HEK293 (cell line): ENCODE measurements around the gene GALNT9.

Experiments used
- CTCF ChIA-PET: fragments of 350-600 bp; formaldehyde crosslinking; extraction: SDS; loops from one replicate; lab custom pipeline; 2021; ENCODE audit warnings: antibody characterized with exemption; lab: Yijun Ruan, JAX
- POLR2A ChIA-PET: fragments of 300-600 bp; formaldehyde crosslinking; extraction: SDS; loops from one replicate; lab custom pipeline; 2020; ENCODE audit warnings: antibody characterized with exemption, inconsistent platforms; lab: Yijun Ruan, JAX
- H3K27ac ChIP-seq: fragments of 200-500 bp; sonication (Bioruptor generic); 2 replicates; pipeline ENCODE4 v1.5.1; 2014; ENCODE audit warnings: low read depth, low read length, control low read depth, inconsistent platforms; ENCODE audit errors: extremely low read depth
- H3K36me3 ChIP-seq, 2 experiments: fragments of 200-500 bp in 1 of 2; sonication (Bioruptor generic) in 1 of 2; 1 replicate in 1 of 2; 2 replicates in 1 of 2; pipeline ENCODE4 v1.5.1; 2014 to 2017; ENCODE audit warnings: inconsistent platforms in 2 of 2, low read length in 2 of 2; ENCODE audit not compliant: control insufficient read depth in 2 of 2, insufficient read depth in 1 of 2
- H3K4me1 ChIP-seq: fragments of 200-500 bp; sonication (Bioruptor generic); 2 replicates; pipeline ENCODE4 v1.5.1; 2014; ENCODE audit warnings: mild to moderate bottlenecking, low read length, inconsistent platforms; ENCODE audit not compliant: control insufficient read depth, insufficient read depth
- H3K4me3 ChIP-seq: 2 replicates; pipeline ENCODE4 v1.5.1; 2011; ENCODE audit warnings: low read depth, mild to moderate bottlenecking, control low read depth, low read length, moderate library complexity
- H3K9me3 ChIP-seq: fragments of 200-500 bp; sonication (Bioruptor generic); 2 replicates; pipeline ENCODE4 v1.5.1; 2014; ENCODE audit warnings: low read depth, low read length, inconsistent platforms; ENCODE audit not compliant: control insufficient read depth, insufficient read depth
- GFI1B ChIP-seq: fragments of 450-650 bp; formaldehyde crosslinking; IDR thresholded peaks from 2 replicates; pipeline ENCODE4 v1.5.1; 2016; ENCODE audit warnings: missing biosample characterization, missing genetic modification characterization
- GLIS1 ChIP-seq: fragments of 450-650 bp; formaldehyde crosslinking; IDR thresholded peaks from 2 replicates; pipeline ENCODE4 v1.5.1; 2016; ENCODE audit warnings: missing biosample characterization, missing genetic modification characterization
- GLIS2 ChIP-seq: fragments of 450-650 bp; formaldehyde crosslinking; IDR thresholded peaks from 2 replicates; pipeline ENCODE4 v1.5.1; 2016; ENCODE audit warnings: missing biosample characterization, missing genetic modification characterization
- IKZF3 ChIP-seq: fragments of 450-650 bp; IDR thresholded peaks from 2 replicates; pipeline ENCODE4 v1.5.0; 2018; ENCODE audit warnings: missing biosample characterization, mild to moderate bottlenecking, missing genetic modification characterization, moderate library complexity
- KLF10 ChIP-seq: fragments of 450-650 bp; IDR thresholded peaks from 2 replicates; pipeline ENCODE4 v1.5.1; 2018; ENCODE audit warnings: missing biosample characterization, mild to moderate bottlenecking, missing genetic modification characterization
- MEIS1 ChIP-seq: sonication (generic); formaldehyde crosslinking; IDR thresholded peaks from 2 replicates; pipeline ENCODE4 v1.8.1; 2022; ENCODE audit warnings: missing genetic modification reagents, mild to moderate bottlenecking, borderline replicate concordance
- PRDM1 ChIP-seq: fragments of 450-650 bp; formaldehyde crosslinking; IDR thresholded peaks from 2 replicates; pipeline ENCODE4; 2016; ENCODE audit warnings: missing biosample characterization, missing genetic modification characterization
- REPIN1 ChIP-seq: fragments of 450-650 bp; formaldehyde crosslinking; IDR thresholded peaks from 2 replicates; pipeline ENCODE4 v1.5.1; 2017; ENCODE audit warnings: missing biosample characterization, missing genetic modification characterization, low read depth
- TRIM28 ChIP-seq: IDR thresholded peaks from 2 replicates; pipeline ENCODE4 v1.6.1; 2011; ENCODE audit warnings: low read length, control low read depth, borderline replicate concordance
- ZBTB1 ChIP-seq: fragments of 450-650 bp; formaldehyde crosslinking; IDR thresholded peaks from 2 replicates; pipeline ENCODE4 v1.5.1; 2016; ENCODE audit warnings: missing biosample characterization, missing genetic modification characterization
- ZFHX2 ChIP-seq: fragments of 450-650 bp; formaldehyde crosslinking; conservative IDR thresholded peaks from 2 replicates; pipeline ENCODE4 v1.5.1; 2016; ENCODE audit warnings: missing biosample characterization, missing genetic modification characterization
- ZFP69B ChIP-seq: fragments of 450-650 bp; formaldehyde crosslinking; IDR thresholded peaks from 2 replicates; pipeline ENCODE4 v1.5.1; 2016; ENCODE audit warnings: missing biosample characterization, missing genetic modification characterization
- ZNF10 ChIP-seq: fragments of 450-650 bp; formaldehyde crosslinking; IDR thresholded peaks from 2 replicates; pipeline ENCODE4 v1.5.1; 2017; ENCODE audit warnings: missing biosample characterization, missing genetic modification characterization
- ZNF146 ChIP-seq: fragments of 450-650 bp; formaldehyde crosslinking; IDR thresholded peaks from 2 replicates; pipeline ENCODE4 v1.5.1; 2016; ENCODE audit warnings: missing biosample characterization, missing genetic modification characterization
- ZNF174 ChIP-seq: fragments of 450-650 bp; formaldehyde crosslinking; IDR thresholded peaks from 2 replicates; pipeline ENCODE4 v1.5.0; 2017; ENCODE audit warnings: missing biosample characterization, mild to moderate bottlenecking, missing genetic modification characterization
- ZNF302 ChIP-seq: fragments of 450-650 bp; formaldehyde crosslinking; IDR thresholded peaks from 2 replicates; pipeline ENCODE4 v1.5.1; 2016; ENCODE audit warnings: missing biosample characterization, missing genetic modification characterization, low read depth
- ZNF335 ChIP-seq: fragments of 450-650 bp; formaldehyde crosslinking; conservative IDR thresholded peaks from 2 replicates; pipeline ENCODE4 v1.5.1; 2016; ENCODE audit warnings: missing biosample characterization, missing genetic modification characterization
- ZNF350 ChIP-seq: fragments of 450-650 bp; formaldehyde crosslinking; IDR thresholded peaks from 2 replicates; pipeline ENCODE4 v1.5.0; 2017; ENCODE audit warnings: missing biosample characterization, mild to moderate bottlenecking, missing genetic modification characterization
- ZNF366 ChIP-seq: fragments of 450-650 bp; formaldehyde crosslinking; conservative IDR thresholded peaks from 2 replicates; pipeline ENCODE4 v1.5.1; 2016; ENCODE audit warnings: missing biosample characterization, missing genetic modification characterization
- ZNF394 ChIP-seq: fragments of 450-650 bp; formaldehyde crosslinking; IDR thresholded peaks from 2 replicates; pipeline ENCODE4 v1.5.1; 2016; ENCODE audit warnings: missing biosample characterization, missing genetic modification characterization, mild to moderate bottlenecking, moderate library complexity, borderline replicate concordance
- ZNF501 ChIP-seq: fragments of 450-650 bp; formaldehyde crosslinking; IDR thresholded peaks from 2 replicates; pipeline ENCODE4 v1.5.1; 2016; ENCODE audit warnings: missing biosample characterization, missing genetic modification characterization
- ZNF521 ChIP-seq: fragments of 450-650 bp; formaldehyde crosslinking; IDR thresholded peaks from 2 replicates; pipeline ENCODE4 v1.5.1; 2017; ENCODE audit warnings: missing biosample characterization, mild to moderate bottlenecking, missing genetic modification characterization
- ZNF610 ChIP-seq: fragments of 450-650 bp; formaldehyde crosslinking; IDR thresholded peaks from 2 replicates; pipeline ENCODE4 v1.5.1; 2016; ENCODE audit warnings: missing biosample characterization, missing genetic modification characterization, borderline replicate concordance
- ZNF660 ChIP-seq: fragments of 450-650 bp; IDR thresholded peaks from 2 replicates; pipeline ENCODE4 v1.5.1; 2018; ENCODE audit warnings: missing biosample characterization, mild to moderate bottlenecking, missing genetic modification characterization
- ZNF677 ChIP-seq: fragments of 450-650 bp; IDR thresholded peaks from 2 replicates; pipeline ENCODE4 v1.5.0; 2018; ENCODE audit warnings: missing biosample characterization, mild to moderate bottlenecking, missing genetic modification characterization, moderate library complexity
- ZNF747 ChIP-seq: fragments of 450-650 bp; formaldehyde crosslinking; IDR thresholded peaks from 2 replicates; pipeline ENCODE4 v1.5.1; 2016; ENCODE audit warnings: missing biosample characterization, missing genetic modification characterization
- ZNF785 ChIP-seq: fragments of 450-650 bp; formaldehyde crosslinking; IDR thresholded peaks from 2 replicates; pipeline ENCODE4 v1.5.1; 2016; ENCODE audit warnings: missing biosample characterization, missing genetic modification characterization
- ZSCAN30 ChIP-seq: fragments of 450-650 bp; IDR thresholded peaks from 2 replicates; pipeline ENCODE4 v1.5.1; 2018; ENCODE audit warnings: missing biosample characterization, mild to moderate bottlenecking, missing genetic modification characterization, moderate library complexity
- TF ChIP-seq, protein P1 (sequence below): fragments of 450-650 bp; formaldehyde crosslinking; IDR thresholded peaks from 2 replicates; pipeline ENCODE4 v1.5.1; 2016; ENCODE audit warnings: missing biosample characterization, missing genetic modification characterization
- TF ChIP-seq, protein P2 (sequence below): fragments of 450-650 bp; formaldehyde crosslinking; IDR thresholded peaks from 2 replicates; pipeline ENCODE4 v1.5.1; 2017; ENCODE audit warnings: missing biosample characterization, missing genetic modification characterization
- TF ChIP-seq, protein P3 (sequence below): fragments of 450-650 bp; formaldehyde crosslinking; IDR thresholded peaks from 2 replicates; pipeline ENCODE4 v1.5.1; 2016; ENCODE audit warnings: missing biosample characterization, missing genetic modification characterization

Gene GALNT9

DNA sequence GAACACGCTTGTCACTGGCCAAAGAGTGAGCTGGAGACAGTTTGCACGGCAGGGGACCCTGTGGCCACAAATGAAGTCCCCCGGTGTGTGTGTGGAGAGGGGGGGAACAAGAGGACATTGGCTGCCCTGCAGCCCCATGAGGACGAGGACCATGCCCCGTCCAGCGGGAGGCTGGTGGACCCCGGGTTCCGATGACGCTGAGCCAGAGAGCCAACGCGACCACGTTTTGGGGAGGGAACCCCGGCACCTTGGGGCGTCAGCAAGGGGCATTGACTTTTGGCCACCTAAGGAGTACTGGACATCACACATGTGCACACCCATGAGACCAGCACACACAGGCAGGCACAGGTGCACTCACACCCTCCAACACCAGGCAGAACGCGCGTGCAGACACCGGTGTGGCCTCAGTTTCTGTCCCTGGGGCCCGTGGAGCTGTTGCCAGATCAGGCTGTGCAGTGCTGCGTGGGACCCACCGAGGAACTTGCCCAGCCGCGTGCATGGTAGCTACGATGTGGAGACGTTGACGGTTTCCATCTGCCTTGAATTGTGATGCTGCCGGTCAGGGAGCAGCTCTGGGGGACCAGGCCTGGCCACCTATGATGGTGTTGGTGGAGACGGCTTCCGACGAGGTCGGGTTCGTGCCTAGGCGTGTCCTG lies 158.6 kb downstream of the GALNT9 start:
- TF ChIP-seq ZNF521 (tag by site-specific recombination) = no peak
- peak; percentile 42; the same call in 1 of the 2 replicates for TF ChIP-seq GLIS1 (tag by site-specific recombination)
- TF ChIP-seq, protein P1, sequence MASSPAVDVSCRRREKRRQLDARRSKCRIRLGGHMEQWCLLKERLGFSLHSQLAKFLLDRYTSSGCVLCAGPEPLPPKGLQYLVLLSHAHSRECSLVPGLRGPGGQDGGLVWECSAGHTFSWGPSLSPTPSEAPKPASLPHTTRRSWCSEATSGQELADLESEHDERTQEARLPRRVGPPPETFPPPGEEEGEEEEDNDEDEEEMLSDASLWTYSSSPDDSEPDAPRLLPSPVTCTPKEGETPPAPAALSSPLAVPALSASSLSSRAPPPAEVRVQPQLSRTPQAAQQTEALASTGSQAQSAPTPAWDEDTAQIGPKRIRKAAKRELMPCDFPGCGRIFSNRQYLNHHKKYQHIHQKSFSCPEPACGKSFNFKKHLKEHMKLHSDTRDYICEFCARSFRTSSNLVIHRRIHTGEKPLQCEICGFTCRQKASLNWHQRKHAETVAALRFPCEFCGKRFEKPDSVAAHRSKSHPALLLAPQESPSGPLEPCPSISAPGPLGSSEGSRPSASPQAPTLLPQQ = 0 out of 2 replicates have a peak, but pooled peaks have one; percentile 36
- 0 out of 2 replicates have a peak, but pooled peaks have one; percentile 40 for TF ChIP-seq ZBTB1 (tag by site-specific recombination)
- peak; percentile 52; the same call in 1 of the 2 replicates for TF ChIP-seq ZFP69B
- TF ChIP-seq, all 188 proteins: peak for 4
- peak overlapping the region; percentile 11; the same call in 1 of the 2 replicates for H3K27ac ChIP-seq
- H3K36me3 ChIP-seq = no peaks in the 10 kb centered on the region
- ChIA-PET CTCF (interaction anchor here (0.6 kb wide), 1 partner anchor 11 kb away, joined by 3 read pairs; no protein-coding TSS in a partner anchor), POLR2A (no interaction called here)
- H3K4me1 ChIP-seq = peaks cover 6% of the 10 kb centered on the region
- no peak overlapping the region for H3K4me3 ChIP-seq
- no peaks in the 10 kb centered on the region for H3K9me3 ChIP-seq

DNA sequence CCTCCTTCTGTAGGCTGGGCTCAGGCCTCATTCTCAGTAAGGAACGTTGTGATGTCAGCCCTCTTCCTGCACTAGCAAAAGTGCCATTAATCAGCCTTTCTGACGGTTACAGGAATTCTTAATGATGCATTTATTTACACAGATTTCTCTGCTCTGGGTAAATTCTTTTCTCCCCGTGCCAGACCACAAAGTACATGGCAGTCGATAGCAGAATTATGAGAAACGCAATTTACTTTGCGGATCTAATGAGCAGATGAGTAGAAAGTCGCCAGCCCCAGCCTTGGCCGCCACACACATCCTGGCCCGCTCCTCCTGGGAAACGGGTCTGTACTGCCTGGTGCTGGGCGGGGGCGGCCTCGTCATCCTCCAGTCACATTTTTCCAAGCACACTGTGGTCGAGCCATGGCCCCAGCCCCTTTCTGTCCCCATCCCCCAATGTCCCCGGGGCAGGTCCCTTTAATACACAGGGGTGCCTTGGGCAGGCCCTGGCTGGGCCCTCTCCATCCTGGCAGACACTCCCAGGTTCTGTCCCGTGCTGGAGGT lies 159.2 kb downstream of the GALNT9 start:
- POLR2A ChIA-PET = no interaction called here
- TF ChIP-seq ZNF174 (tag by site-specific recombination) (no peak), ZNF660 (tag by site-specific recombination) (peak; percentile 64; the same call in 1 of the 2 replicates), ZNF366 (tag by site-specific recombination) (peak; percentile 58; the same call in 1 of the 2 replicates), ZNF785 (tag by site-specific recombination) (no peak), ZNF302 (tag by site-specific recombination) (no peak), TRIM28 (no peak), GLIS2 (tag by site-specific recombination) (no peak), MEIS1 (0 out of 2 replicates have a peak, but pooled peaks have one; percentile 45), ZNF610 (tag by site-specific recombination) (peak; percentile 53; the same call in 1 of the 2 replicates), ZNF146 (no peak), REPIN1 (tag by site-specific recombination) (no peak), KLF10 (tag by site-specific recombination) (peak; percentile 78), ZNF501 (tag by site-specific recombination) (no peak), ZNF747 (tag by site-specific recombination) (no peak), IKZF3 (peak; percentile 82), ZNF677 (tag by site-specific recombination) (no peak), PRDM1 (tag by site-specific recombination) (peak; percentile 60; the same call in 1 of the 2 replicates), ZFHX2 (tag by site-specific recombination) (peak; percentile 11; the same call in 1 of the 2 replicates), ZBTB1 (tag by site-specific recombination) (peak; percentile 65; the same call in 1 of the 2 replicates), ZSCAN30 (tag by site-specific recombination) (no peak), ZNF350 (tag by site-specific recombination) (no peak), ZNF335 (tag by site-specific recombination) (no peak), ZNF10 (tag by site-specific recombination) (no peak), ZNF394 (tag by site-specific recombination) (peak; percentile 38; the same call in 1 of the 2 replicates), GFI1B (tag by site-specific recombination) (peak; percentile 65; the same call in 1 of the 2 replicates)
- TF ChIP-seq, protein P2, sequence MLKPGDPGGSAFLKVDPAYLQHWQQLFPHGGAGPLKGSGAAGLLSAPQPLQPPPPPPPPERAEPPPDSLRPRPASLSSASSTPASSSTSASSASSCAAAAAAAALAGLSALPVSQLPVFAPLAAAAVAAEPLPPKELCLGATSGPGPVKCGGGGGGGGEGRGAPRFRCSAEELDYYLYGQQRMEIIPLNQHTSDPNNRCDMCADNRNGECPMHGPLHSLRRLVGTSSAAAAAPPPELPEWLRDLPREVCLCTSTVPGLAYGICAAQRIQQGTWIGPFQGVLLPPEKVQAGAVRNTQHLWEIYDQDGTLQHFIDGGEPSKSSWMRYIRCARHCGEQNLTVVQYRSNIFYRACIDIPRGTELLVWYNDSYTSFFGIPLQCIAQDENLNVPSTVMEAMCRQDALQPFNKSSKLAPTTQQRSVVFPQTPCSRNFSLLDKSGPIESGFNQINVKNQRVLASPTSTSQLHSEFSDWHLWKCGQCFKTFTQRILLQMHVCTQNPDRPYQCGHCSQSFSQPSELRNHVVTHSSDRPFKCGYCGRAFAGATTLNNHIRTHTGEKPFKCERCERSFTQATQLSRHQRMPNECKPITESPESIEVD (tag by site-specific recombination) = peak; percentile 99
- TF ChIP-seq, protein P3, sequence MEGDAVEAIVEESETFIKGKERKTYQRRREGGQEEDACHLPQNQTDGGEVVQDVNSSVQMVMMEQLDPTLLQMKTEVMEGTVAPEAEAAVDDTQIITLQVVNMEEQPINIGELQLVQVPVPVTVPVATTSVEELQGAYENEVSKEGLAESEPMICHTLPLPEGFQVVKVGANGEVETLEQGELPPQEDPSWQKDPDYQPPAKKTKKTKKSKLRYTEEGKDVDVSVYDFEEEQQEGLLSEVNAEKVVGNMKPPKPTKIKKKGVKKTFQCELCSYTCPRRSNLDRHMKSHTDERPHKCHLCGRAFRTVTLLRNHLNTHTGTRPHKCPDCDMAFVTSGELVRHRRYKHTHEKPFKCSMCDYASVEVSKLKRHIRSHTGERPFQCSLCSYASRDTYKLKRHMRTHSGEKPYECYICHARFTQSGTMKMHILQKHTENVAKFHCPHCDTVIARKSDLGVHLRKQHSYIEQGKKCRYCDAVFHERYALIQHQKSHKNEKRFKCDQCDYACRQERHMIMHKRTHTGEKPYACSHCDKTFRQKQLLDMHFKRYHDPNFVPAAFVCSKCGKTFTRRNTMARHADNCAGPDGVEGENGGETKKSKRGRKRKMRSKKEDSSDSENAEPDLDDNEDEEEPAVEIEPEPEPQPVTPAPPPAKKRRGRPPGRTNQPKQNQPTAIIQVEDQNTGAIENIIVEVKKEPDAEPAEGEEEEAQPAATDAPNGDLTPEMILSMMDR (tag by site-specific recombination) = no peak

More for the DNA sequence above, 159.2 kb downstream of the GALNT9 start:
- no peaks in the 10 kb centered on the region for H3K9me3 ChIP-seq
- peak overlapping the region; percentile 11; the same call in 1 of the 2 replicates for H3K27ac ChIP-seq
- peaks cover 6% of the 10 kb centered on the region for H3K4me1 ChIP-seq
- CTCF ChIA-PET = interaction anchor here (0.6 kb wide), 1 partner anchor 10 kb away, joined by 3 read pairs; no protein-coding TSS in a partner anchor
- no peak overlapping the region for H3K4me3 ChIP-seq
- H3K36me3 ChIP-seq = no peaks in the 10 kb centered on the region
